ENCODE measurements around the gene BCAT1. TPM values are rescaled to one million over a fixed set of nuclear protein-coding genes. Genes with fewer than 3 reads are reported as not detected.

BCAT1 gene
- total RNA-seq, 1 donor, result 52.2 TPM

DNA sequence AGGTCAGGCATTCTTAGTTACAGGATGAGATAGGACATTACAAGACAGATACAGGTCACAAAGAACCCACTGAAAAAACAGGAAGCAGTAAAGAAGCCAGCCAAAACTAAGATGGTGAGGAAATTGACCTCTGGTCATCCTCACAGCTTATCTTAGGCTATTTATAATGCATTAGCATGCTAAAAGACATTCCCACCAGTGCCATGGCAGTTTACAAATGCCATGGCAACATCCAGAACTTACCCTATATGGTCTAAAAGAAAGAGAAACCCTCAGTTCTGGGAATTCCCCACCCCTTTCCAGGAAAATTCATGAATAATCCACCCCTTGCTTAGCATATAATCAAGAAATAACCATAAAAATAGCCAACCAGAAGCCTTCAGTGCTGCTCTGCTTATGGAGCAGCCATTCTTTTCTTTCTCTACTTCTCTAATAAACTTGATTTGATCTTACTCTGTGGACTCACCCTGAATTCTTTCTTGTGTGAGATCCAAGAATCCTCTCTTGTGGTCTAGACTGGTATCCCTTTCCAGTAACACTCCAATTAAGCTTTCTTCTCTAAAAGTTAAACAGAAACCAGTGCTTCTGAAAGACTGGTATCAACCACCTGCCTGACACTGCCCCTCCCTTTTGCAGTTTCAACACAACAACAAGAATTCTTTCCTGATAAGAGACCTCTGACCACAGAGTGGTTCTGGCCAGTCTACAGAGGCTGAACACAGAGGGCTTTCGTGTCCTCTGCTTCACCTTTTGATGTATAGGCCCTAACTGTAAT lies 86.9 kb downstream of the BCAT1 start:
- DNase-seq (ENCODE audit: low read depth in 2 of 3, low spot score in 2 of 3), result no peak

GRCh38 chr12:24860546-24860945 lies 88.4 kb downstream of the BCAT1 start:
- DNase-seq (ENCODE audit: low read depth in 2 of 3, low spot score in 2 of 3), result no peak

DNA sequence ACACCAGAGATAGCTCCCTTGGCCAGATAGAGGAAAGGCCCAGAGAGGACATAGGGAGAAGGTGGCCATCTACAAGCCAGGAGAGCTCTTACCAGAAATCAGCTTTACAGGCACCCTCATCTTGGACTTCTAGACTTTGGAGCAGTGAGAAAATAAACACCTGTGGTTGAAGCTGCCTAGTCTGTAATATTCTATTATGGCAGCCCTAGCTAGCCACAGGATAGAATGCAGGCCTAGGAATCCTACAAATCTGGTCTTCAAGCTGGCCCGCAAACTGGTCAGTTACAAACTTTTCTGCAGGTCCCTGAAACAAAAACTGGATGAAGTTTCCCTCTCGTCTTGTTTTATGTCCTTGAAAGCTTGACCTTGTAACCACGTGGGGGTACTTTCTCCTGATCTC lies 92.4 kb downstream of the BCAT1 start:
- no peak for DNase-seq (ENCODE audit: low read depth in 2 of 3, low spot score in 2 of 3)

- peak in 2 of 3 donors; percentile 54 to 67 for DNase-seq (ENCODE audit: low read depth in 2 of 3, low spot score in 2 of 3)
Measured at GRCh38 chr12:24854908-24855307, 94.0 kb downstream of the BCAT1 start.

GRCh38 chr12:24854017-24854416 lies 94.9 kb downstream of the BCAT1 start:
- DNase-seq (ENCODE audit: low read depth in 2 of 3, low spot score in 2 of 3), result no peak

- DNase-seq (ENCODE audit: low read depth in 2 of 3, low spot score in 2 of 3), result peak in 1 of 3 donors; percentile 31
Measured at GRCh38 chr12:24853588-24853987, 95.3 kb downstream of the BCAT1 start.

DNA sequence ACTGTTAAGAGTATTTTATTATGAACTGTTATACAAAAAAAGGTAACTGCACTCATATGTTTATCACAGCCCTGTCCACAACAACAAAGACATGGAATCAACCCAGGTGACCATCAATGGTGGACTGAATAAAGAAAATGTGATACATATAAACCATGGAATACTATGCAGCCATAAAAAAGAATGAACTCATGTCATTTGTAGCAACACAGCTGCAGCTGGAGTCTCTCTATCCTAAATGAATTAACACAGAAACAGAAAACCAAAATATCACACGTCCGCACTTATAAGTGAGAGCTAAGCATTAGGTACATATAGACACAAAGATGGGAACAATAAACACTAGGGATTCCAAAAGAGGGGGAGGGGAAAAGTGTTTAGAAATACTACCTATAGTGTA lies 95.8 kb downstream of the BCAT1 start:
- no peak for DNase-seq (ENCODE audit: low read depth in 2 of 3, low spot score in 2 of 3)

- DNase-seq (ENCODE audit: low read depth in 2 of 3, low spot score in 2 of 3), result peak in 1 of 3 donors; percentile 29
Measured at GRCh38 chr12:24852420-24852819, 96.5 kb downstream of the BCAT1 start.

GRCh38 chr12:24851883-24852282 lies 97.0 kb downstream of the BCAT1 start:
- peak in 1 of 3 donors; percentile 29 for DNase-seq (ENCODE audit: low read depth in 2 of 3, low spot score in 2 of 3)

GRCh38 chr12:24851341-24851740 lies 97.6 kb downstream of the BCAT1 start:
- no peak for DNase-seq (ENCODE audit: low read depth in 2 of 3, low spot score in 2 of 3)

- peak in 2 of 3 donors; percentile 26 to 49 for DNase-seq (ENCODE audit: low read depth in 2 of 3, low spot score in 2 of 3)
Measured at GRCh38 chr12:24850496-24850895, 98.4 kb downstream of the BCAT1 start.

DNA sequence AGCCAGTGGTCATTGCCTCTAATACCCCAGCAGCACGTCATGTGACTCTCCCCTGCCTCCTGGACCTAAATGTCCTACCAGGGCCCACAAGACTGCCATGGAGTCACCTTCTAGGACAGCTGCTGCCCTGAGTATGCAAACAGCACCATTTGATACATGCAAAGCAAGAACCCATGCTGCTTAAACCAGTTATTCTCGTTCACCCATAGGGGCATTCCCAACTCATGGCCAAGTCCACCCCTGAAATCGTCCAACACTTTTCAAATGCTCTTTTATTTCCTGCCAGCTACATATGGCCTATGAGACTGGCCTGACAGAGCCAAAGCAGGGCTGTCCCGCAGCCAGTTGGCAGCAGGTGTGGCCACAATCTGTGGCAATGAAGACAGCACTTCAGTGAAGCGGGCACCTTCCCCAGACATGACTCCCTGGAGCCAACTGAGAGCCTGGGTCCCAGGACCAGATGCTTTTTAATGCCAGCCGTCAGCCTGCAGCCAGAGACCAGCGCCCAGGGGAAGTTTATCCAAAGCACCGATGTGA lies 99.9 kb downstream of the BCAT1 start:
- DNase-seq (ENCODE audit: low read depth in 2 of 3, low spot score in 2 of 3), result no peak

- no peak for DNase-seq (ENCODE audit: low read depth in 2 of 3, low spot score in 2 of 3)
Measured at GRCh38 chr12:24846689-24847088, 102.2 kb downstream of the BCAT1 start.

DNA sequence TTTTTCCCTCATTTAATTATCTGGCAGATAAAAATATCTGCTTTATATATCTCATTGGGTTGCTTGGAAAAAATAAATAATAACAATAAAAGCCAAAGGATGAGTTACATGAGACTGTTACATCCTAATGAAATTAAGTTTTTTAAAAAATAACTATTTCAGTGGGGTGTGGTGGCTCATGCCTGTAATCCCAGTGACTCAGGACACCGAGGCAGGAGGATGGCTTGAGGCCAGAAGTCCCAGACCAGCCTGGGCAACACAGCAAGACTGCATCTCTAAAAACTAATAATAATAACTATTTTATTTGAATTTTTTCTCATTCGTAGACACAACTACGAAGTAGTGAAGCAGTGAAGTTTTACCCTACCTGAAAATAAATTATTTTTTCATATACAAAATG lies 103.3 kb downstream of the BCAT1 start:
- DNase-seq (ENCODE audit: low read depth in 2 of 3, low spot score in 2 of 3), result no peak

- DNase-seq (ENCODE audit: low read depth in 2 of 3, low spot score in 2 of 3), result no peak
Measured at GRCh38 chr12:24840046-24840800, 108.7 kb downstream of the BCAT1 start.

DNA sequence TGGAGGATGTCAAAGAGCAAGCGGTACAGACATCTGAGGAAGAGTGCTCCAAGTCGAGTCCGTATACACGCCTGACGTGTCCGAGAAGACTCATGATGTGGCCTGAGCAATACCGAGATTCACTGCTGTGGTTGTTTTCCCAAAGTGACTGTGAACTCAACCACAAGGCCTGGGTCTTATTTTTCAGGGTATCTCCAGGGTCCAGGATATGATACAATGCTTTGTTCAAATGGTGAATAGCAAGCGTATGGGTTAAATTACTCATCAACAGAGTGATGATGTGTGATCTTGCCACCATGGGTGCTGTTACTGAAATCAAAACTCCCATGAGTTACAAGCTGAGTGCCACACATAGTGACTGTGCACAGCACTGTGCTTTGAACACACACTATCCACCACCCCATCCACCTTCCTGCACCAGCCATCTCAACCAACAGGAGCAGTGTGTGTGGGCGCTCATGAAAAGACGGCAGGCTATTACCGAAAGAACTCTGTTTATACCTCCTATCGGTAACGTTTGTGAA lies 109.6 kb downstream of the BCAT1 start:
- no peak for DNase-seq (ENCODE audit: low read depth in 2 of 3, low spot score in 2 of 3)

DNA sequence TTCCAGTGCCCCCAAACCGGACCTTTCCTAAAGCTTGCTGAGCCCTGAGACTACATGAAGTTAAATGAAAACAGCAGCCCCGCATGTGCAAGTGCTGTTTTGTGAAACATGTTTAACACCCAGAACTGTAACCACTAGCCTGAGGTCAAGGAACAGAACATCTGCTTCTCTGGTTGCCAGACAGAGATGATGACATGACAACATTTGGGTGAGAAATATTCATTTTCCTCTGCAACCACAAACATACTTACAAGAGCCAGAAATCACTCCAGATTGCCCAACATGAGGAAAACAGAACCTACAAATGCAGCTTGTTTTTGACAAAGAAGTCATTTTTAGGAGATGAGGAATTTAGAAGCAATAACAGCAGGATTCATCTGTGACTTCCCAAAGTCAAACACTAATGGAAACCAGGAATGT lies 110.4 kb downstream of the BCAT1 start:
- peak in 1 of 3 donors; percentile 64 for DNase-seq (ENCODE audit: low read depth in 2 of 3, low spot score in 2 of 3)

GRCh38 chr12:24835377-24835776 lies 113.5 kb downstream of the BCAT1 start:
- DNase-seq (ENCODE audit: low read depth in 2 of 3, low spot score in 2 of 3), result no peak

DNA sequence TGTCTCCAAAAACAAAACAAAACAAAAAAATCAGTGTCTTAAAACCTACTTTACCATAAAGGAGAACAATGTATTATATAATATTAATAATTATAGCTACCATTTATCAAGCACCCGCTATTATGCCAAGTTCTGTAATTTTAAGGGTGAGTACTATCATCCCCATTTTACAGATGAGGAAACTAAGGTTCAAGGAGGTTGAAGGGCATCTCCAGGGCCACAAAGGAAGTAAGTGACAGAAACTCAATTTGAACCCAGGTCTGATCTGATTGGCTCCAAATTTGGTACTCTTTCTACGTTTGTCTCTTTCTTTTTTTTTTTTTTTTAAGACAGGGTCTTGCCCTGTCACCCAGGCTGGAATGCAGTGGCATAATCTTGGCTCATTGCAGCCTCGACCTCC lies 115.4 kb downstream of the BCAT1 start:
- DNase-seq (ENCODE audit: low read depth in 2 of 3, low spot score in 2 of 3), result no peak

DNA sequence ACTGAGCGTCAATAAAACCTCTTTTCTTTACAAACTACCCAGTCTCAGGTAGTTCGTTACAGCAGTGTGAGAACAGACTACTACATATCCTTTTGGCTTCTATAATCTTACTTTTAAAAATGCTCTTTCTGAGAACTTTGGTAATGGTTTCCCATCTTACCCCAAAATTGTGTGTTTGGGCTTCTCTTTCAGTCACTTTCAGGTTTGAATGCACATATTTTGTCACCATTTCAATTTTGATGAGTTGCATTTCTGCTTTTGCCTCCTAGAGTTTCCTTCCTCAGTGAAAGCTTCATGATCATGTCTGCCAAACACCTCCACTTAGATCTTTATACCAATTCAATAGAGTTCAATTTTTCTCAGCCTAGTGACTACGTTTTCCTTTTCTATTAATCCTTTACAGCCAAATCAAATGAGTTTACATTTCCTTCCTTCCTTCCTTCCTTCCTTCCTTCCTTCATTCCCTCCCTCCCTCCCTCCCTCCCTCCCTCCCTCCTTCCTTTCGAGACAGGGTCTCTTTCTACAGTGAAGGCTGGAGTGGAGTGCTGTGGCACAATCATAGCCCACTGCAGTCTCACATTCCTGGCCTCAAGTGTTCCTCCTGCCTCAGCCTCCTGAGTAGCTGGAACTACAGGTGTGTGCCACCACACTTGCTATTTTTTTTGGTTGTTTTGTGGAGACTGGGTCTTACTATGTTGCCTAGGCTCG lies 124.9 kb downstream of the BCAT1 start:
- no peak for DNase-seq (ENCODE audit: low read depth in 2 of 3, low spot score in 2 of 3)

Data from hematopoietic multipotent progenitor cell (in vitro differentiated cells).